Right lobe of liver (tissue), 6 donors: ENCODE measurements around the gene LGALS9. TPM values are rescaled to one million over a fixed set of nuclear protein-coding genes. Genes with fewer than 3 reads are reported as not detected.

ENCODE experiments used
- ATAC-seq, 4 donors: fragments of 200-7000 bp; cut with Tn5 transposase; one replicate each; pipeline ENCODE4 v1.9.1; 2020; ENCODE audit warnings: mild to moderate bottlenecking in 4 of 4, moderate library complexity in 4 of 4
- DNase-seq, 3 donors: peaks; one replicate each; pipeline ENCODE4 v3.0.0-alpha.2; 2020
- H3K27ac ChIP-seq, 3 donors: fragments of 200-600 bp; one replicate each; pipeline ENCODE4 v1.8.0; 2022
- H3K27me3 ChIP-seq, 2 donors: fragments of 200-600 bp; one replicate each; pipeline ENCODE4 v1.8.0; 2022
- H3K36me3 ChIP-seq, 4 donors: fragments of 200-600 bp; sonication (generic) in 1 of 4; one replicate each; pipeline versions ENCODE4 v1.5.1 to v1.8.0; 2017 to 2022; ENCODE audit warnings: control low read depth in 1 of 4
- H3K4me1 ChIP-seq, 4 donors: fragments of 200-600 bp; sonication (generic) in 1 of 4; one replicate each; pipeline versions ENCODE4 v1.5.1 to v1.8.0; 2017 to 2022; ENCODE audit warnings: control low read depth in 1 of 4
- H3K4me3 ChIP-seq, 3 donors: fragments of 200-600 bp; one replicate each; pipeline ENCODE4 v1.8.0; 2022
- H3K9me3 ChIP-seq, 4 donors: fragments of 200-600 bp; sonication (generic) in 1 of 4; one replicate each; pipeline versions ENCODE4 v1.5.1 to v1.8.0; 2017 to 2022; ENCODE audit warnings: control low read depth in 1 of 4
- POLR2A ChIP-seq: fragments of 450-650 bp; IDR thresholded peaks from one replicate; pipeline ENCODE4 v1.6.1; 2017; ENCODE audit warnings: antibody characterized with exemption, mild to moderate bottlenecking
- WGBS: methylation state at CpG from one replicate; pipeline ENCODE4 v1.1.6; 2018; ENCODE audit warnings: low coverage, low lambda C conversion rate; ENCODE audit not compliant: insufficient coverage; ENCODE audit errors: missing lambda C conversion rate; 5-methylcytosine and 5-hydroxymethylcytosine counted together
- intact Hi-C, 2 donors: fragments of 100-400 bp; cut with DNase I; formaldehyde crosslinking; loops; one replicate each; pipeline versions ENCODE4 v1.11.2 to v1.14.1; 2022
- total RNA-seq, 6 experiments: library from RNA; depleted of rRNA in 2 of 6; stranded (reverse); fragments of >200 nt in 2 of 6; fragmentation: NEBNext Ultra II Directional in 3 of 6; extraction: Animal tissue kit (Norgen Biotek cat#: 25700) in 3 of 6; gene quantifications; one replicate each; pipeline versions ENCODE4 v1.1.0 to v1.2.4, GENCODE V29; 2016 to 2023
- TF ChIP-seq, protein P1 (sequence below), 4 donors: fragments of 200-600 bp in 3 of 4; fragments of 450-650 bp in 1 of 4; IDR thresholded peaks; one replicate each; pipeline versions ENCODE4 v1.5.1 to v1.8.0; 2016 to 2022; ENCODE audit warnings: antibody characterized with exemption in 4 of 4, mild to moderate bottlenecking in 2 of 4
- donor health status: DM: no; HTN: yes; CAD: no.
- donor health status: DM: no; HTN: no; CAD: no.
- donor health status: DM: no; HTN: no; CAD: no.
- donor health status: DM: no; HTN: yes; CAD: no.
- donor health status: DM: no; HTN: yes; CAD: no.

LGALS9 gene
- total RNA-seq, 6 experiments from 2014 or later: 9.1 to 37.9 (median 12.4) TPM

DNA sequence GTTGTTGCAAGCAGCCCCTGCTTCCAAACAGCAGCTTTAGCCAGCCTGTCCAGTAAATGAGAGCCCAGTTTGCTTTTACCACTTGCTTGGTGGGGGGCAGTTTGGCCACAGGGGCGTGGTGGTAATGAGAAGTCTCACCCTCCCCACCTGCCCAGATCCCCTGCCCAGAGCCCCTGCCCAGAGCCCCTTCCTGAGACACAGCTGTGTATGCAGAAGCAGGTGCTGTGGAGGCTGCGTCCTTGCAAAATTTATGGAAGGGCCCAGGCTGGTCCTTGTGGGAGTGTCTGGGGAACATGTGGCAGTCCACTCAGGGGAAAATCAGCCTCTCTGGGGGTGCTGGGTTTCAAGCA lies 27.6 kb upstream of the LGALS9 start:
- Histone ChIP-seq H3K27me3 (no peaks in the 10 kb centered on the region), H3K27ac (no peak overlapping the region), H3K9me3 (no peaks in the 10 kb centered on the region), H3K4me3 (no peak overlapping the region), H3K4me1 (no peaks in the 10 kb centered on the region), H3K36me3 (peaks cover 0 to 13% (median 0%) of the 10 kb centered on the region in 4 donors)
- no peak for ATAC-seq
- TF ChIP-seq, protein P1, sequence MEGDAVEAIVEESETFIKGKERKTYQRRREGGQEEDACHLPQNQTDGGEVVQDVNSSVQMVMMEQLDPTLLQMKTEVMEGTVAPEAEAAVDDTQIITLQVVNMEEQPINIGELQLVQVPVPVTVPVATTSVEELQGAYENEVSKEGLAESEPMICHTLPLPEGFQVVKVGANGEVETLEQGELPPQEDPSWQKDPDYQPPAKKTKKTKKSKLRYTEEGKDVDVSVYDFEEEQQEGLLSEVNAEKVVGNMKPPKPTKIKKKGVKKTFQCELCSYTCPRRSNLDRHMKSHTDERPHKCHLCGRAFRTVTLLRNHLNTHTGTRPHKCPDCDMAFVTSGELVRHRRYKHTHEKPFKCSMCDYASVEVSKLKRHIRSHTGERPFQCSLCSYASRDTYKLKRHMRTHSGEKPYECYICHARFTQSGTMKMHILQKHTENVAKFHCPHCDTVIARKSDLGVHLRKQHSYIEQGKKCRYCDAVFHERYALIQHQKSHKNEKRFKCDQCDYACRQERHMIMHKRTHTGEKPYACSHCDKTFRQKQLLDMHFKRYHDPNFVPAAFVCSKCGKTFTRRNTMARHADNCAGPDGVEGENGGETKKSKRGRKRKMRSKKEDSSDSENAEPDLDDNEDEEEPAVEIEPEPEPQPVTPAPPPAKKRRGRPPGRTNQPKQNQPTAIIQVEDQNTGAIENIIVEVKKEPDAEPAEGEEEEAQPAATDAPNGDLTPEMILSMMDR (IDR thresholded peaks at IDR 0.05): no peak
- no peak for TF ChIP-seq POLR2A
- 20% methylated on average over 1 of the region's 2 CpGs for WGBS
- intact Hi-C loops: loop anchor here (5.0 to 10.0 kb wide), 3 partner anchors 49 to 366 kb away; no protein-coding TSS in a partner anchor
- no peak for DNase-seq

DNA sequence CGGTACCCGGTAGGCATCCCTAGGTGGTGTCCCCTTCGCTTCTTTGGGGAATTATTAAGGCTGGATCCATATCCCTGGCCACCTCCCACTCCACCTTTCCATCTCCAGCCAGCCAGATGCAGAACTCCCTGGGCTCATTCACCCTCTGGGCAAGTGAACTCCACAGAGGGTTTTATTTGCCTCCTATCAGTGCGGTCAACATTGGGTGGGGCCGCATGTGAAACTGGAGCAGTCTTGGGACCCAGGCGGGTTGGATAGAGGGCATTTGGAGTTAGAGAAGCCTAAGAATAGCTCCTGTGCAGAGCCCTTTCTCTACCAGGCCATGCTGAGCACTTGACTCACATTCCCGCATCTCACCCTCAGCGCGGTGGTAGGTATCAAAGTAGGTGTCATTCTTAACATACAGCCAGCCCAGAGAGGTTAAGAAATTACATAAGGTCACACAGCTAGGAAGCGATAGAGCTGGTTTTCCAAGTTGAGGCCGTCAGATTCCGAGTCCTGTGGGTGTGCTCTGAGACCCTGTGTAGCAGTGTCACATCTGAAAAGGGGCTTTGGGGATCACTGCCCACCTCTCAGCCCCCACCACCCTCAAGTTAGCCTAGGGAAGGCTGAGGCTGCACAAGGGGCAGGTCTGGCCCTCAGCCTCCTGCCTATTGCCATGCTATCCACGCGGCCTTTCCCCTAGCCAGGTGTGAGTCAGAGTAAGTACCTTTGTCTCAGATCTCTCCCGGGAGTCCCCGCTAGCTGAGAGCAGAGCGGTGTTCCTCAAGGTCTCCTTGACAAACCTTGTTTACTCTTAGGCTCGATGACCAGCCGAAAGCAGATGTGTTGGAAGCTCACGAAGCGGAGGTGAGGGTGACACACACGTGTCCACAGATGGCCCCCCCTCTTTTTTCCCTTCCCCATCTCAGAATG lies 26.9 kb upstream of the LGALS9 start:
- ATAC-seq: no peak
- H3K9me3 ChIP-seq: no peaks in the 10 kb centered on the region
- DNase-seq: no peak
- TF ChIP-seq POLR2A: no peak
- TF ChIP-seq, protein P1 (IDR thresholded peaks at IDR 0.05): no peak
- H3K27ac ChIP-seq: no peak overlapping the region
- intact Hi-C loops: loop anchor here (2.0 to 10.0 kb wide), 4 partner anchors 47 to 367 kb away; no protein-coding TSS in a partner anchor
- no peaks in the 10 kb centered on the region for H3K27me3 ChIP-seq
- H3K4me3 ChIP-seq: no peak overlapping the region
- no peaks in the 10 kb centered on the region for H3K4me1 ChIP-seq
- WGBS: 88% methylated on average over 12 of the region's 22 CpGs
- peaks cover 0 to 13% (median 0%) of the 10 kb centered on the region in 4 donors for H3K36me3 ChIP-seq

GRCh38 chr17:27605409-27605808 lies 25.6 kb upstream of the LGALS9 start:
- Histone ChIP-seq H3K9me3 (no peaks in the 10 kb centered on the region), H3K27me3 (no peaks in the 10 kb centered on the region), H3K27ac (no peak overlapping the region), H3K36me3 (peaks cover 0 to 13% (median 0%) of the 10 kb centered on the region in 4 donors), H3K4me1 (no peaks in the 10 kb centered on the region), H3K4me3 (no peak overlapping the region)
- 97% methylated on average over 15 of the region's 25 CpGs for WGBS
- intact Hi-C loops: loop anchor here (2.0 to 10.0 kb wide), 3 partner anchors 45 to 251 kb away; no protein-coding TSS in a partner anchor
- DNase-seq (no peak), ATAC-seq (no peak)
- TF ChIP-seq, protein P1 (IDR thresholded peaks at IDR 0.05): no peak
- no peak for TF ChIP-seq POLR2A

- ATAC-seq: no peak
- WGBS: 80% methylated on average over 1 of the region's 16 CpGs
- intact Hi-C loops: loop anchor here (5.0 to 10.0 kb wide), 2 partner anchors 145 to 253 kb away; no protein-coding TSS in a partner anchor
Measured at GRCh38 chr17:27607521-27608091, 23.4 kb upstream of the LGALS9 start.

More at GRCh38 chr17:27607521-27608091, 23.4 kb upstream of the LGALS9 start:
- Histone ChIP-seq H3K27me3 (no peaks in the 10 kb centered on the region), H3K9me3 (no peaks in the 10 kb centered on the region), H3K36me3 (peaks cover 0 to 13% (median 0%) of the 10 kb centered on the region in 4 donors), H3K4me1 (no peaks in the 10 kb centered on the region), H3K27ac (no peak overlapping the region), H3K4me3 (no peak overlapping the region)
- TF ChIP-seq, protein P1 (IDR thresholded peaks at IDR 0.05): no peak
- no peak for TF ChIP-seq POLR2A
- no peak for DNase-seq
